ENCODE results near the gene RANBP3.
A peak's percentile ranks its signal among the peaks of the same experiment; 100 is the strongest.

The RANBP3 gene

DNA sequence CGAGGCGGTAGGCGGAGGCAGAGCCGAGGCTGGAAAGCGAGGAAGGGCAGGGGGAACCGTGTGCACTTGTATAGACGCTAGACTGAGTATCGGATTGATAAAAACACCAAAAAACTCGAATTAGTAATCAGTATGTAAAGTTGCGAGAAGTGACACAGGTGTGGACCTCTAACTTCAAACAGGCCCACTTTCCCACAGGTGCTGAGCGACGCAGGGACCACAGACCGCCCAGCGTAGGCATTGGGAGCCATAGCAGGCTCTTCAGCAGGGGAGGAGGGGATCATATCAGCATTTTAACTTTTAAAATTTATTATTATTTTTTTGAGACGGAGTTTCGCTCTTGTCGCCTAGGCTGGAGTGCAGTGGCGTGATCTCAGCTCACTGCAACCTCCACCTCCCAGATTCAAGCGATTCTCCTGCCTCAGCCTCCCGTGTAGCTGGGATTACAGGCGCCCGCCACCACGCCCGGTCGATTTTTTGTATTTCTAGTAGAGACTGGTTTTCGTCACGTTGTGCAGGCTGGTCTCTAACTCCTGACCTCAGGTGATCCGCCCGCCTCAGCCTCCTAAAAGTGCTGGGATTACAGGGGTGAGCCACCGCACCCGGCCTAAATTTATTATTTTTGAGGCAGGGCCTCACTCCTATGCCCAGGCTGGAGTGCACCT, 72.7 kb downstream of the RANBP3 start:
- TF ChIP-seq ARNTL (CRISPR knock-in tag; IDR thresholded peaks at IDR 0.05; ENCODE audit: borderline replicate concordance, low read depth) (no peak), RARB (CRISPR knock-in tag; IDR thresholded peaks at IDR 0.05) (no peak), ZFP30 (CRISPR knock-in tag; IDR thresholded peaks at IDR 0.05) (no peak), ZNF565 (CRISPR knock-in tag; conservative IDR thresholded peaks at IDR 0.05; ENCODE audit: low read depth) (no peak), ZNF8 (CRISPR knock-in tag; IDR thresholded peaks at IDR 0.05) (no peak), TCF4 (CRISPR knock-in tag; IDR thresholded peaks at IDR 0.05; ENCODE audit: borderline replicate concordance) (no peak), ISL1 (CRISPR knock-in tag; IDR thresholded peaks at IDR 0.05) (no peak), BACH2 (CRISPR knock-in tag; IDR thresholded peaks at IDR 0.05; ENCODE audit: borderline replicate concordance) (no peak), ZNF70 (CRISPR knock-in tag; IDR thresholded peaks at IDR 0.05) (no peak), ZFP3 (CRISPR knock-in tag; IDR thresholded peaks at IDR 0.05) (no peak), SNAI2 (CRISPR knock-in tag; IDR thresholded peaks at IDR 0.05) (no peak), GLIS3 (CRISPR knock-in tag; IDR thresholded peaks at IDR 0.05) (no peak), ESRRG (CRISPR knock-in tag; IDR thresholded peaks at IDR 0.05) (no peak), TOX (CRISPR knock-in tag; IDR thresholded peaks at IDR 0.05; ENCODE audit: borderline replicate concordance) (no peak), CSDC2 (CRISPR knock-in tag; IDR thresholded peaks at IDR 0.05) (no peak)
- TF ChIP-seq, protein P1, sequence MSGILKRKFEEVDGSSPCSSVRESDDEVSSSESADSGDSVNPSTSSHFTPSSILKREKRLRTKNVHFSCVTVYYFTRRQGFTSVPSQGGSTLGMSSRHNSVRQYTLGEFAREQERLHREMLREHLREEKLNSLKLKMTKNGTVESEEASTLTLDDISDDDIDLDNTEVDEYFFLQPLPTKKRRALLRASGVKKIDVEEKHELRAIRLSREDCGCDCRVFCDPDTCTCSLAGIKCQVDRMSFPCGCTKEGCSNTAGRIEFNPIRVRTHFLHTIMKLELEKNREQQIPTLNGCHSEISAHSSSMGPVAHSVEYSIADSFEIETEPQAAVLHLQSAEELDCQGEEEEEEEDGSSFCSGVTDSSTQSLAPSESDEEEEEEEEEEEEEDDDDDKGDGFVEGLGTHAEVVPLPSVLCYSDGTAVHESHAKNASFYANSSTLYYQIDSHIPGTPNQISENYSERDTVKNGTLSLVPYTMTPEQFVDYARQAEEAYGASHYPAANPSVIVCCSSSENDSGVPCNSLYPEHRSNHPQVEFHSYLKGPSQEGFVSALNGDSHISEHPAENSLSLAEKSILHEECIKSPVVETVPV (CRISPR knock-in tag; IDR thresholded peaks at IDR 0.05) = no peak
- TF ChIP-seq, protein P2, sequence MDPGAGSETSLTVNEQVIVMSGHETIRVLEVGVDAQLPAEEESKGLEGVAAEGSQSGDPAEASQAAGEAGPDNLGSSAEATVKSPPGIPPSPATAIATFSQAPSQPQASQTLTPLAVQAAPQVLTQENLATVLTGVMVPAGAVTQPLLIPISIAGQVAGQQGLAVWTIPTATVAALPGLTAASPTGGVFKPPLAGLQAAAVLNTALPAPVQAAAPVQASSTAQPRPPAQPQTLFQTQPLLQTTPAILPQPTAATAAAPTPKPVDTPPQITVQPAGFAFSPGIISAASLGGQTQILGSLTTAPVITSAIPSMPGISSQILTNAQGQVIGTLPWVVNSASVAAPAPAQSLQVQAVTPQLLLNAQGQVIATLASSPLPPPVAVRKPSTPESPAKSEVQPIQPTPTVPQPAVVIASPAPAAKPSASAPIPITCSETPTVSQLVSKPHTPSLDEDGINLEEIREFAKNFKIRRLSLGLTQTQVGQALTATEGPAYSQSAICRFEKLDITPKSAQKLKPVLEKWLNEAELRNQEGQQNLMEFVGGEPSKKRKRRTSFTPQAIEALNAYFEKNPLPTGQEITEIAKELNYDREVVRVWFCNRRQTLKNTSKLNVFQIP (CRISPR knock-in tag; IDR thresholded peaks at IDR 0.05; ENCODE audit: borderline replicate concordance, low read depth) = no peak
- TF ChIP-seq, protein P3, sequence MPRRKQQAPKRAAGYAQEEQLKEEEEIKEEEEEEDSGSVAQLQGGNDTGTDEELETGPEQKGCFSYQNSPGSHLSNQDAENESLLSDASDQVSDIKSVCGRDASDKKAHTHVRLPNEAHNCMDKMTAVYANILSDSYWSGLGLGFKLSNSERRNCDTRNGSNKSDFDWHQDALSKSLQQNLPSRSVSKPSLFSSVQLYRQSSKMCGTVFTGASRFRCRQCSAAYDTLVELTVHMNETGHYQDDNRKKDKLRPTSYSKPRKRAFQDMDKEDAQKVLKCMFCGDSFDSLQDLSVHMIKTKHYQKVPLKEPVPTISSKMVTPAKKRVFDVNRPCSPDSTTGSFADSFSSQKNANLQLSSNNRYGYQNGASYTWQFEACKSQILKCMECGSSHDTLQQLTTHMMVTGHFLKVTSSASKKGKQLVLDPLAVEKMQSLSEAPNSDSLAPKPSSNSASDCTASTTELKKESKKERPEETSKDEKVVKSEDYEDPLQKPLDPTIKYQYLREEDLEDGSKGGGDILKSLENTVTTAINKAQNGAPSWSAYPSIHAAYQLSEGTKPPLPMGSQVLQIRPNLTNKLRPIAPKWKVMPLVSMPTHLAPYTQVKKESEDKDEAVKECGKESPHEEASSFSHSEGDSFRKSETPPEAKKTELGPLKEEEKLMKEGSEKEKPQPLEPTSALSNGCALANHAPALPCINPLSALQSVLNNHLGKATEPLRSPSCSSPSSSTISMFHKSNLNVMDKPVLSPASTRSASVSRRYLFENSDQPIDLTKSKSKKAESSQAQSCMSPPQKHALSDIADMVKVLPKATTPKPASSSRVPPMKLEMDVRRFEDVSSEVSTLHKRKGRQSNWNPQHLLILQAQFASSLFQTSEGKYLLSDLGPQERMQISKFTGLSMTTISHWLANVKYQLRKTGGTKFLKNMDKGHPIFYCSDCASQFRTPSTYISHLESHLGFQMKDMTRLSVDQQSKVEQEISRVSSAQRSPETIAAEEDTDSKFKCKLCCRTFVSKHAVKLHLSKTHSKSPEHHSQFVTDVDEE (CRISPR knock-in tag; IDR thresholded peaks at IDR 0.05) = no peak
- ATAC-seq = no peak

DNA sequence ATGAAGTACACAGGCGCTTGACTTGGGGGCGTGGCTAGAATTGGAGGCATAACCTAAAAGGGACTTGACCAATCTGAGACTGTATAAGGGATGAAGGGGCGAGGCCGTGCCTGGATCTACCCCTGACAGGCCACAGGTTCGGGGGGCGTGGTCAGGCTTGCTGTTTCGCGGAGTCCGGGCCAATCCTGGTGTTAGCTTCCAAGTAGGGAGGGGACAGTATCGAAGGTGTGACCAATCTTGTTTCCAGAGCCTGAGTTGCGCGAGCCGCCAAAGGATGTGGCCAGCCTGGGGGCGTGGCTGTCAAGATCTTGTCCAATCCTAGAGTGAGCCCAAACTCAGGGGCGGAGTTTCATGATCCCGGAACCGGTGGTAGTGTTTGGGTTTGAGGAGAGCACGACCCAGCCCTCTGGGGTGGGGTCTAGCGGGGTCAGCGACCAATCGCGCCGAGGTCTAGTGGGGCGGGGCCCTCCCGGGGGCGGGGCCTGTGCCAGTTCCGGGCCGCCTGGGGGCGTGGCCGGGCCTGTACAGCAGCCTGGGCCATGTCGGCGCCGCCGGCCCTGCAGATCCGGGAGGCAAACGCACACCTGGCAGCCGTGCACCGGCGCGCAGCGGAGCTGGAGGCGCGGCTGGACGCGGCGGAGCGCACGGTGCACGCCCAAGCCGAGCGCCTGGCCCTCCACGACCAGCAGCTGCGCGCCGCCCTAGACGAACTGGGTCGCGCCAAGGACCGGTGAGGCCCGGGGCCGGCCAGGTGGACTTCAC, 73.4 kb downstream of the RANBP3 start, which contains the start of gene VMAC:
Gene VMAC, plus strand, starts transcription at position 521 of the 762 bp plus-strand sequence. Its CDS starts 19 bp downstream, at position 540.
- TF ChIP-seq ARNTL (CRISPR knock-in tag; IDR thresholded peaks at IDR 0.05; ENCODE audit: borderline replicate concordance, low read depth) (no peak), BACH2 (CRISPR knock-in tag; IDR thresholded peaks at IDR 0.05; ENCODE audit: borderline replicate concordance) (no peak), ZNF565 (CRISPR knock-in tag; conservative IDR thresholded peaks at IDR 0.05; ENCODE audit: low read depth) (no peak), ZC3H10 (CRISPR knock-in tag; IDR thresholded peaks at IDR 0.05) (no peak), RARB (CRISPR knock-in tag; IDR thresholded peaks at IDR 0.05) (no peak), ZFP30 (CRISPR knock-in tag; IDR thresholded peaks at IDR 0.05) (no peak), TCF4 (CRISPR knock-in tag; IDR thresholded peaks at IDR 0.05; ENCODE audit: borderline replicate concordance) (no peak), ZNF70 (CRISPR knock-in tag; IDR thresholded peaks at IDR 0.05) (no peak), PPARA (CRISPR knock-in tag; IDR thresholded peaks at IDR 0.05; ENCODE audit: borderline replicate concordance) (no peak), ESRRG (CRISPR knock-in tag; IDR thresholded peaks at IDR 0.05) (no peak), CSDC2 (CRISPR knock-in tag; IDR thresholded peaks at IDR 0.05) (no peak), SNAI2 (CRISPR knock-in tag; IDR thresholded peaks at IDR 0.05) (no peak), OSR1 (CRISPR knock-in tag; IDR thresholded peaks at IDR 0.05) (no peak), TOX (CRISPR knock-in tag; IDR thresholded peaks at IDR 0.05; ENCODE audit: borderline replicate concordance) (no peak), ISL1 (CRISPR knock-in tag; IDR thresholded peaks at IDR 0.05) (no peak)
- TF ChIP-seq, protein P2 (CRISPR knock-in tag; IDR thresholded peaks at IDR 0.05; ENCODE audit: borderline replicate concordance, low read depth) = no peak
- TF ChIP-seq, protein P3 (CRISPR knock-in tag; IDR thresholded peaks at IDR 0.05) = no peak
- TF ChIP-seq, protein P4, sequence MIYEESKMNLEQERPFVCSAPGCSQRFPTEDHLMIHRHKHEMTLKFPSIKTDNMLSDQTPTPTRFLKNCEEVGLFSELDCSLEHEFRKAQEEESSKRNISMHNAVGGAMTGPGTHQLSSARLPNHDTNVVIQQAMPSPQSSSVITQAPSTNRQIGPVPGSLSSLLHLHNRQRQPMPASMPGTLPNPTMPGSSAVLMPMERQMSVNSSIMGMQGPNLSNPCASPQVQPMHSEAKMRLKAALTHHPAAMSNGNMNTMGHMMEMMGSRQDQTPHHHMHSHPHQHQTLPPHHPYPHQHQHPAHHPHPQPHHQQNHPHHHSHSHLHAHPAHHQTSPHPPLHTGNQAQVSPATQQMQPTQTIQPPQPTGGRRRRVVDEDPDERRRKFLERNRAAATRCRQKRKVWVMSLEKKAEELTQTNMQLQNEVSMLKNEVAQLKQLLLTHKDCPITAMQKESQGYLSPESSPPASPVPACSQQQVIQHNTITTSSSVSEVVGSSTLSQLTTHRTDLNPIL (CRISPR knock-in tag; IDR thresholded peaks at IDR 0.05; ENCODE audit: low read depth) = no peak
- TF ChIP-seq, protein P1 (CRISPR knock-in tag; IDR thresholded peaks at IDR 0.05) = no peak

More for the DNA sequence above, 73.4 kb downstream of the RANBP3 start, which contains the start of gene VMAC:
- ATAC-seq = peak; percentile 87

All from SK-N-SH treated with all-trans-retinoic acid at 6 μM for 48 hours (cell line).